Measurements from ENCODE around the gene TMEM101.

DNA sequence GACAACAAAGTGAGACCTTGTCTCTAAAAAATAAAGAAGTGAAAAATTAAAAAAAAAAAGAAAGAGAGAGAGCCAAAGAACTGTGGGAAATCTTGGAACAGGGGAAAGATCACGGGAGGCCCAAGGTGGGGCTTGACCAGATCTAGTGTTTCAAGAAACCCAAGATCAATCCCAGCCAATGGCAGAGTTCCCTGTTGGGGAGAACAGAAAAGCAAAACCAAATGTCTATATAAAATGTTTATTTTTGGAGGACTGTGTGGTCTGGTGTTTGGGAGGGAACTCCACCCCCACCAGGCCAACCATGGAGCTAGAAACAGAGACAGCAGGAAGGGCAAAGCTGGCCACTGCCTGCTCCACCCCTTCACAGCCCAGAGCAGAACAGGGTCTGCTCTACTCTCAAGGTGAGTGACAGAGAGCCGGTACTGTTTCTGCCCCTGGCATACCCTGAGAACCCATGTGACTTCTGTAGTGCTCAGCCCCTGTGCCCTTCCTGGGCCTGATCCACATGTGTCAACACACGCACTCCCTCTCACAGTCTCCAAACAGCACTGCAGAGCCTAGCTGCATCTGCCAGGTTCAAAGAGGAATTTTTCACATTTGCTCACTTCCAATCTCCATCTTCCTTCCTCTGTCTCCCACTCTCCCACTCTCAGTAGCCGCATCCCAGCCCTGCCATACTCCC, 3.7 kb downstream of the TMEM101 start:
- no peak for TF ChIP-seq SPI1 (IDR thresholded peaks at IDR 0.05; ENCODE audit: borderline replicate concordance, insufficient read depth, low read depth, low read length)
- TF ChIP-seq NFIC (IDR thresholded peaks at IDR 0.05; ENCODE audit: low read depth, low read length), result no peak
- TF ChIP-seq, protein P1, sequence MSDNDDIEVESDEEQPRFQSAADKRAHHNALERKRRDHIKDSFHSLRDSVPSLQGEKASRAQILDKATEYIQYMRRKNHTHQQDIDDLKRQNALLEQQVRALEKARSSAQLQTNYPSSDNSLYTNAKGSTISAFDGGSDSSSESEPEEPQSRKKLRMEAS (IDR thresholded peaks at IDR 0.05; ENCODE audit: low read depth, low read length), result no peak
